T-helper 22 cell (primary cell): ENCODE data around the gene CNTN5.
"Not testable (repeated sequence)": the region's sequence is repeated elsewhere in the genome, so short reads cannot be mapped to it uniquely, and the experiment has no call there.

Experiments used
- DNase-seq: peaks from one replicate; pipeline ENCODE4 v3.0.0-alpha.2; 2020; ENCODE audit warnings: low read depth

Gene CNTN5

GRCh38 chr11:99277281-99277680 is 256.5 kb downstream of the CNTN5 start:
- DNase-seq = no peak

GRCh38 chr11:99279266-99279665 is 258.5 kb downstream of the CNTN5 start:
- DNase-seq = no peak

- DNase-seq = no peak
These were observed 260.6 kb downstream of the CNTN5 start for GRCh38 chr11:99281331-99281730.

GRCh38 chr11:99297925-99298324 is 277.2 kb downstream of the CNTN5 start:
- not testable (repeated sequence) for DNase-seq

- no peak for DNase-seq
These were observed 286.9 kb downstream of the CNTN5 start for GRCh38 chr11:99307510-99308088.

GRCh38 chr11:99311870-99312269 is 291.1 kb downstream of the CNTN5 start:
- no peak for DNase-seq

GRCh38 chr11:99316776-99317520 is 296.2 kb downstream of the CNTN5 start:
- DNase-seq = no peak

- no peak for DNase-seq
These were observed 300.1 kb downstream of the CNTN5 start for GRCh38 chr11:99320769-99321290.

- no peak for DNase-seq
These were observed 305.1 kb downstream of the CNTN5 start for GRCh38 chr11:99325847-99326246.

GRCh38 chr11:99327066-99327465 is 306.3 kb downstream of the CNTN5 start:
- DNase-seq = no peak

- DNase-seq = no peak
These were observed 306.8 kb downstream of the CNTN5 start for GRCh38 chr11:99327527-99327926.

- no peak for DNase-seq
These were observed 312.9 kb downstream of the CNTN5 start for GRCh38 chr11:99333621-99334020.

- no peak for DNase-seq
These were observed 322.4 kb downstream of the CNTN5 start for GRCh38 chr11:99343117-99343516.

GRCh38 chr11:99349151-99349673 is 328.5 kb downstream of the CNTN5 start:
- DNase-seq = no peak

GRCh38 chr11:99351624-99352023 is 330.9 kb downstream of the CNTN5 start:
- no peak for DNase-seq

GRCh38 chr11:99352642-99353041 is 331.9 kb downstream of the CNTN5 start:
- no peak for DNase-seq

GRCh38 chr11:99366546-99366945 is 345.8 kb downstream of the CNTN5 start:
- no peak for DNase-seq

GRCh38 chr11:99368583-99368982 is 347.8 kb downstream of the CNTN5 start:
- no peak for DNase-seq

GRCh38 chr11:99370549-99371216 is 349.9 kb downstream of the CNTN5 start:
- no peak for DNase-seq

- no peak for DNase-seq
These were observed 350.5 kb downstream of the CNTN5 start for GRCh38 chr11:99371257-99371656.

- DNase-seq = no peak
These were observed 355.7 kb downstream of the CNTN5 start for GRCh38 chr11:99376463-99376862.

GRCh38 chr11:99383648-99384245 is 363.0 kb downstream of the CNTN5 start:
- no peak for DNase-seq
